ENCODE results near the gene ZFYVE16.
"Not testable (repeated sequence)": the region's sequence is repeated elsewhere in the genome, so short reads cannot be mapped to it uniquely, and the experiment has no call there.

DNA sequence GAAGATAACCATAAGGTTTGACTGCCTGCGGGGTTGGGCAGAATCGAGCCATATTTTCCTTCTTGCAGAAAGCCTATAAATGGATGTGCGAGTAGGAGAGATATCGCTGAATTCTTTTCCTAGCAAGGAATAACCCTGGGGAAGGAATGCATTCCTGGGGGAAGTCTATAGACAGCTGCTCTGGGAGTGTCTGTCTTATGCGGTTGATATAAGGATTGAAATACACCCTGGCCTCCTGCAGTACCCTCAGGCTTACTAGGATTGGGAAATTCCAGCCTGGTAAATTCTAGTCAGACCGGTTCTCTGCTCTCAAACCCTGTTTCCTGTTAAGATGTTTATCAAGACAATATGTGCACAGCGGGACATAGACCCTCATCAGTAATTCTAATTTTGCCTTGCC lies 85.6 kb downstream of the ZFYVE16 start:
- TF ChIP-seq EZH2phosphoT487 (IDR thresholded peaks at IDR 0.05; ENCODE audit: low read depth) = not testable (repeated sequence)
- TF ChIP-seq, protein P1, sequence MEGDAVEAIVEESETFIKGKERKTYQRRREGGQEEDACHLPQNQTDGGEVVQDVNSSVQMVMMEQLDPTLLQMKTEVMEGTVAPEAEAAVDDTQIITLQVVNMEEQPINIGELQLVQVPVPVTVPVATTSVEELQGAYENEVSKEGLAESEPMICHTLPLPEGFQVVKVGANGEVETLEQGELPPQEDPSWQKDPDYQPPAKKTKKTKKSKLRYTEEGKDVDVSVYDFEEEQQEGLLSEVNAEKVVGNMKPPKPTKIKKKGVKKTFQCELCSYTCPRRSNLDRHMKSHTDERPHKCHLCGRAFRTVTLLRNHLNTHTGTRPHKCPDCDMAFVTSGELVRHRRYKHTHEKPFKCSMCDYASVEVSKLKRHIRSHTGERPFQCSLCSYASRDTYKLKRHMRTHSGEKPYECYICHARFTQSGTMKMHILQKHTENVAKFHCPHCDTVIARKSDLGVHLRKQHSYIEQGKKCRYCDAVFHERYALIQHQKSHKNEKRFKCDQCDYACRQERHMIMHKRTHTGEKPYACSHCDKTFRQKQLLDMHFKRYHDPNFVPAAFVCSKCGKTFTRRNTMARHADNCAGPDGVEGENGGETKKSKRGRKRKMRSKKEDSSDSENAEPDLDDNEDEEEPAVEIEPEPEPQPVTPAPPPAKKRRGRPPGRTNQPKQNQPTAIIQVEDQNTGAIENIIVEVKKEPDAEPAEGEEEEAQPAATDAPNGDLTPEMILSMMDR (IDR thresholded peaks at IDR 0.05; ENCODE audit: low read depth, low read length) = not testable (repeated sequence)

Data from OCI-LY3 (cell line).